ENCODE data around the gene FNBP1.
A peak's percentile ranks its signal among the peaks of the same experiment; 100 is the strongest.

The FNBP1 gene

DNA sequence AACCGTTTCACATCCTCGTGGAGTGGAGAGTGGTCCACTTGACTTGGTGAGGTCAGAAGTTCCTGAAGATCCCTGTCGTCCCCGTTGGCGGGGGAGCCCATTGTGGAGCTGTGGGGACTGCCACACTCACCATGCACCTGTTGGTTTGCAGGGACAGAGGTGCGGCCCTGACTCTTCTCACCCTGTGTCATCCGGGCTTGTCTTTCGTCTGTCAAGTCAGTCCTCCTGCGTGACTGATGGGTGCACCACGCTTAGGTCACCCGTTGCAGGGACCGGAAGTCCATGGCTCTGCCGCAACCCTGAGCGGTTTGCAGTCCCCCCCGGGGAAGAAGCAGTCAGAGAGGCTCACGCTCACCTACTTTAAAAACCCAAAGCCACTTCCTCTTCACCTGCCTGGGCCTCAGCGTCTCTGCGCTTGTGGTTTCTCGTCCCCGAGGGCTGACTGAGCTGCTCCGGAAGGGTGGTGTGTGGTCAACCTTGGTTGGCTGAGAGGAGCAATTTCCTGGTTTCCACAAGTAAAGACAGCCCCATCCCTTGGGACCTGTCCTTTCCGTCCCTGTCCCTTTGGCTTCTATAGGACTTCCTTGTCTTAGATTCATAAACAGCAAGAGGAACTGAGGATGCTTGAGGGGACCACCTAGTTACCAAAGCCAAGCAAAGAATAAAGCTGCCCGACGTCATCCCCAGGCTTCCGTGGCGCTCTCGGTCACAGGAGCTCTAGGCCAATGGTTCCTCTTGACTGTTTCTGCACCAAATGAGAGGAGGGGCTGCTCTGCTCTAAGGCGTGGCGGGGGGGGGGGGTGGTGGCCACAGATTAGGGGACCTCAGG is 154.5 kb downstream of the FNBP1 start:
- Histone ChIP-seq H3K4me3 (peak overlapping the region; percentile 21 to 56 (median 40); a peak in 16 of 20 replicates), H3K9ac (peak overlapping the region in 9 of 11 experiments; percentile 56 to 81 (median 74); a peak in 19 of 22 replicates), H3K4me1 (peaks cover 89 to 96% (median 95%) of the 10 kb centered on the region in 10 experiments), H3K27me3 (no peaks in the 10 kb centered on the region), H3K4me2 (peak overlapping the region; percentile 87 to 99 (median 97)), H3K9me3 (replicated peaks in 1 of 11) (no peaks in the 10 kb centered on the region), H4K20me1 (no peaks in the 10 kb centered on the region; a peak in 1 of 22 replicates), H3K27ac (peak overlapping the region in 10 of 11 experiments; percentile 50 to 88 (median 82); a peak in 20 of 22 replicates), H3K36me3 (peaks cover 0 to 10% (median 0%) of the 10 kb centered on the region in 11 experiments; a peak in 3 of 22 replicates)
- TF ChIP-seq Cebpa-rat (IDR thresholded peaks at IDR 0.05): peak in 5 of 11 experiments; percentile 41 to 92 (median 61); a peak in 7 of 22 replicates

- H4K20me1 ChIP-seq: no peaks in the 10 kb centered on the region; a peak in 1 of 22 replicates
- peak overlapping the region in 10 of 11 experiments; percentile 50 to 88 (median 82); a peak in 19 of 22 replicates for H3K27ac ChIP-seq
- H3K36me3 ChIP-seq: peaks cover 0 to 10% (median 0%) of the 10 kb centered on the region in 11 experiments; a peak in 4 of 22 replicates
- no peaks in the 10 kb centered on the region for H3K9me3 ChIP-seq (replicated peaks in 1 of 11)
- H3K4me3 ChIP-seq: peak overlapping the region; percentile 21 to 56 (median 38); a peak in 16 of 20 replicates
- H3K4me2 ChIP-seq: peak overlapping the region; percentile 87 to 99 (median 97)
- no peaks in the 10 kb centered on the region for H3K27me3 ChIP-seq
- H3K9ac ChIP-seq: peak overlapping the region in 10 of 11 experiments; percentile 27 to 81 (median 74); a peak in 19 of 22 replicates
- no peak for TF ChIP-seq Cebpa-rat (IDR thresholded peaks at IDR 0.05)
- H3K4me1 ChIP-seq: peaks cover 81 to 89% (median 87%) of the 10 kb centered on the region in 10 experiments
Observed at GRCh38 chr9:129887334-129888292, 155.4 kb downstream of the FNBP1 start.

GRCh38 chr9:129886226-129887174 is 156.5 kb downstream of the FNBP1 start:
- Histone ChIP-seq H3K4me3 (peak overlapping the region in 8 of 10 experiments; percentile 18 to 64 (median 56); a peak in 7 of 20 replicates), H4K20me1 (no peaks in the 10 kb centered on the region; a peak in 1 of 22 replicates), H3K27ac (peak overlapping the region in 10 of 11 experiments; percentile 64 to 88 (median 83); a peak in 20 of 22 replicates), H3K4me1 (peaks cover 70 to 78% (median 75%) of the 10 kb centered on the region in 10 experiments), H3K9ac (peak overlapping the region in 9 of 11 experiments; percentile 25 to 81 (median 74); a peak in 13 of 22 replicates), H3K4me2 (peak overlapping the region; percentile 87 to 99 (median 97)), H3K9me3 (replicated peaks in 1 of 11) (no peaks in the 10 kb centered on the region), H3K27me3 (no peaks in the 10 kb centered on the region), H3K36me3 (peaks cover 0 to 14% (median 1%) of the 10 kb centered on the region in 11 experiments; a peak in 14 of 22 replicates)
- TF ChIP-seq Cebpa-rat (IDR thresholded peaks at IDR 0.05): no peak

GRCh38 chr9:129885670-129886106 is 157.3 kb downstream of the FNBP1 start:
- no peaks in the 10 kb centered on the region for H3K27me3 ChIP-seq
- H4K20me1 ChIP-seq: no peaks in the 10 kb centered on the region; a peak in 1 of 22 replicates
- H3K4me2 ChIP-seq: peak overlapping the region; percentile 87 to 99 (median 97)
- peaks cover 0 to 17% (median 4%) of the 10 kb centered on the region in 11 experiments; a peak in 17 of 22 replicates for H3K36me3 ChIP-seq
- no peaks in the 10 kb centered on the region for H3K9me3 ChIP-seq (replicated peaks in 1 of 11)
- no peak for TF ChIP-seq Cebpa-rat (IDR thresholded peaks at IDR 0.05)
- H3K9ac ChIP-seq: peak overlapping the region; percentile 61 to 81 (median 73)
- peak overlapping the region; percentile 21 to 88 (median 83); a peak in 21 of 22 replicates for H3K27ac ChIP-seq
- peaks cover 62 to 70% (median 67%) of the 10 kb centered on the region in 10 experiments for H3K4me1 ChIP-seq
- H3K4me3 ChIP-seq: peak overlapping the region; percentile 46 to 64 (median 54)

GRCh38 chr9:129885018-129885669 is 157.8 kb downstream of the FNBP1 start:
- peak overlapping the region; percentile 61 to 81 (median 73) for H3K9ac ChIP-seq
- H3K27ac ChIP-seq: peak overlapping the region; percentile 21 to 88 (median 83); a peak in 21 of 22 replicates
- peak overlapping the region; percentile 46 to 64 (median 54) for H3K4me3 ChIP-seq
- peak overlapping the region; percentile 87 to 99 (median 97) for H3K4me2 ChIP-seq
- H3K4me1 ChIP-seq: peaks cover 60 to 67% (median 64%) of the 10 kb centered on the region in 10 experiments
- no peaks in the 10 kb centered on the region for H3K27me3 ChIP-seq
- no peaks in the 10 kb centered on the region for H3K9me3 ChIP-seq (replicated peaks in 1 of 11)
- no peaks in the 10 kb centered on the region; a peak in 1 of 22 replicates for H4K20me1 ChIP-seq
- H3K36me3 ChIP-seq: peaks cover 0 to 22% (median 4%) of the 10 kb centered on the region in 11 experiments; a peak in 17 of 22 replicates
- no peak for TF ChIP-seq Cebpa-rat (IDR thresholded peaks at IDR 0.05)

GRCh38 chr9:129884220-129885017 is 158.6 kb downstream of the FNBP1 start:
- no peak for TF ChIP-seq Cebpa-rat (IDR thresholded peaks at IDR 0.05)
- Histone ChIP-seq H3K27ac (peak overlapping the region; percentile 6 to 88 (median 83); a peak in 20 of 22 replicates), H3K4me2 (peak overlapping the region; percentile 87 to 99 (median 97)), H3K4me3 (peak overlapping the region; percentile 46 to 64 (median 54)), H3K27me3 (no peaks in the 10 kb centered on the region), H3K36me3 (peaks cover 0 to 28% (median 0%) of the 10 kb centered on the region in 11 experiments; a peak in 17 of 22 replicates), H4K20me1 (no peaks in the 10 kb centered on the region; a peak in 1 of 22 replicates), H3K4me1 (peaks cover 53 to 59% (median 56%) of the 10 kb centered on the region in 10 experiments), H3K9me3 (replicated peaks in 1 of 11) (no peaks in the 10 kb centered on the region), H3K9ac (peak overlapping the region; percentile 61 to 81 (median 73); a peak in 21 of 22 replicates)

All from BLaER1 treated with 17β-estradiol and CSF1 and Interleukin-3, amounts not matched to agents 10 nM and 100 nM (cell line).